Naive B cell (primary cell): ENCODE results near the gene TBC1D22A. TPM values are rescaled to one million over a fixed set of nuclear protein-coding genes. Genes with fewer than 3 reads are reported as not detected.

Experiments
- ATAC-seq, 2 donors: fragments of 150-1000 bp; cut with Tn5 transposase; 2 replicates each; pipeline ENCODE4 v1.10.0; 2021; ENCODE audit warnings: low read depth in 2 of 2, mild to moderate bottlenecking in 2 of 2, moderate library complexity in 2 of 2
- DNase-seq: peaks from one replicate; pipeline ENCODE4 v3.0.0; 2022
- H3K27ac Mint-ChIP-seq, 6 donors: one replicate each; pipeline ENCODE4 v1.8.0; 2020 to 2022; ENCODE audit warnings: mild to moderate bottlenecking in 6 of 6, mixed read lengths in 6 of 6, moderate library complexity in 5 of 6, inconsistent platforms in 2 of 6
- H3K27me3 Mint-ChIP-seq, 3 donors: one replicate each; pipeline ENCODE4 v1.8.0; 2021 to 2022; ENCODE audit warnings: mixed read lengths in 3 of 3, mild to moderate bottlenecking in 1 of 3
- H3K36me3 Mint-ChIP-seq, 2 donors: one replicate each; pipeline ENCODE4 v1.8.0; 2020 to 2022; ENCODE audit warnings: mixed read lengths in 2 of 2, inconsistent platforms in 1 of 2, mild to moderate bottlenecking in 1 of 2
- H3K4me1 Mint-ChIP-seq, 3 donors: one replicate each; pipeline ENCODE4 v1.8.0; 2020 to 2022; ENCODE audit warnings: mixed read lengths in 3 of 3, inconsistent platforms in 1 of 3, mild to moderate bottlenecking in 1 of 3, moderate library complexity in 1 of 3
- H3K4me3 Mint-ChIP-seq, 8 donors: one replicate each; pipeline ENCODE4 v1.8.0; 2020 to 2022; ENCODE audit warnings: mild to moderate bottlenecking in 8 of 8, mixed read lengths in 8 of 8, moderate library complexity in 8 of 8, inconsistent platforms in 2 of 8
- H3K9me3 Mint-ChIP-seq, 7 donors: one replicate each; pipeline ENCODE4 v1.8.0; 2020 to 2022; ENCODE audit warnings: mixed read lengths in 7 of 7, mild to moderate bottlenecking in 5 of 7, inconsistent platforms in 2 of 7, moderate library complexity in 1 of 7
- polyA plus RNA-seq, 6 donors: library from polyadenylated mRNA; unstranded; fragments of 300-500 nt; fragmentation: Illumina TruSeq; gene quantifications; one replicate each; pipeline ENCODE4 v1.2.3, GENCODE V29; 2021; ENCODE audit warnings: low read depth in 6 of 6

TBC1D22A gene
- polyA plus RNA-seq, 6 donors from 2014 or later = 47.2 to 74.5 (median 62.6) TPM

GRCh38 chr22:47006433-47006832 lies 244.0 kb downstream of the TBC1D22A start:
- H3K27me3 Mint-ChIP-seq = no peaks in the 10 kb centered on the region
- H3K36me3 Mint-ChIP-seq = no peaks in the 10 kb centered on the region
- H3K9me3 Mint-ChIP-seq = no peaks in the 10 kb centered on the region
- H3K4me3 Mint-ChIP-seq = no peak overlapping the region
- DNase-seq (no peak), ATAC-seq (no peak)
- H3K4me1 Mint-ChIP-seq = peaks cover 0 to 10% (median 4%) of the 10 kb centered on the region in 3 donors
- peak overlapping the region in 1 of 6 donors; percentile 21 for H3K27ac Mint-ChIP-seq

- Mint-ChIP-seq H3K27ac (no peak overlapping the region), H3K9me3 (no peaks in the 10 kb centered on the region), H3K4me3 (no peak overlapping the region), H3K4me1 (peaks cover 0 to 11% (median 4%) of the 10 kb centered on the region in 3 donors), H3K36me3 (no peaks in the 10 kb centered on the region), H3K27me3 (no peaks in the 10 kb centered on the region)
- no peak for ATAC-seq
- DNase-seq = no peak
These were observed 244.4 kb downstream of the TBC1D22A start for GRCh38 chr22:47006869-47007268.

GRCh38 chr22:47007496-47007895 lies 245.0 kb downstream of the TBC1D22A start:
- no peaks in the 10 kb centered on the region for H3K27me3 Mint-ChIP-seq
- DNase-seq = no peak
- H3K4me1 Mint-ChIP-seq = peaks cover 6 to 11% (median 7%) of the 10 kb centered on the region in 3 donors
- no peaks in the 10 kb centered on the region for H3K9me3 Mint-ChIP-seq
- no peak for ATAC-seq
- no peaks in the 10 kb centered on the region for H3K36me3 Mint-ChIP-seq
- H3K27ac Mint-ChIP-seq = peak overlapping the region in 1 of 6 donors; percentile 9
- H3K4me3 Mint-ChIP-seq = no peak overlapping the region

GRCh38 chr22:47008208-47008885 lies 245.9 kb downstream of the TBC1D22A start:
- Mint-ChIP-seq H3K4me1 (peaks cover 8 to 17% (median 11%) of the 10 kb centered on the region in 3 donors), H3K9me3 (no peaks in the 10 kb centered on the region), H3K36me3 (no peaks in the 10 kb centered on the region), H3K27me3 (no peaks in the 10 kb centered on the region), H3K4me3 (no peak overlapping the region), H3K27ac (peak overlapping the region in 1 of 6 donors; percentile 3)
- ATAC-seq (no peak), DNase-seq (no peak)

GRCh38 chr22:47009304-47010101 lies 247.1 kb downstream of the TBC1D22A start:
- no peaks in the 10 kb centered on the region for H3K9me3 Mint-ChIP-seq
- DNase-seq (no peak), ATAC-seq (no peak)
- H3K36me3 Mint-ChIP-seq = no peaks in the 10 kb centered on the region
- H3K4me1 Mint-ChIP-seq = peaks cover 15 to 25% (median 17%) of the 10 kb centered on the region in 3 donors
- no peak overlapping the region for H3K4me3 Mint-ChIP-seq
- H3K27ac Mint-ChIP-seq = no peak overlapping the region
- no peaks in the 10 kb centered on the region for H3K27me3 Mint-ChIP-seq

GRCh38 chr22:47010211-47010610 lies 247.8 kb downstream of the TBC1D22A start:
- Mint-ChIP-seq H3K4me1 (peaks cover 16 to 25% (median 17%) of the 10 kb centered on the region in 3 donors), H3K27me3 (no peaks in the 10 kb centered on the region), H3K36me3 (no peaks in the 10 kb centered on the region), H3K9me3 (no peaks in the 10 kb centered on the region), H3K27ac (no peak overlapping the region), H3K4me3 (no peak overlapping the region)
- DNase-seq = no peak
- no peak for ATAC-seq

- ATAC-seq (no peak), DNase-seq (no peak)
- H3K4me1 Mint-ChIP-seq = peaks cover 16 to 29% (median 17%) of the 10 kb centered on the region in 3 donors
- H3K36me3 Mint-ChIP-seq = no peaks in the 10 kb centered on the region
- no peaks in the 10 kb centered on the region for H3K9me3 Mint-ChIP-seq
- no peak overlapping the region for H3K4me3 Mint-ChIP-seq
- peak overlapping the region in 2 of 6 donors; percentile 8 to 80 for H3K27ac Mint-ChIP-seq
- no peaks in the 10 kb centered on the region for H3K27me3 Mint-ChIP-seq
These were observed 248.8 kb downstream of the TBC1D22A start for GRCh38 chr22:47011131-47011858.

- H3K36me3 Mint-ChIP-seq = peaks cover under 1 to 2% of the 10 kb centered on the region in 2 donors
- peaks cover 16 to 31% (median 17%) of the 10 kb centered on the region in 3 donors for H3K4me1 Mint-ChIP-seq
- H3K9me3 Mint-ChIP-seq = no peaks in the 10 kb centered on the region
- H3K27ac Mint-ChIP-seq = peak overlapping the region in 1 of 6 donors; percentile 20
- no peaks in the 10 kb centered on the region for H3K27me3 Mint-ChIP-seq
- ATAC-seq = no peak
- no peak overlapping the region for H3K4me3 Mint-ChIP-seq
- DNase-seq = no peak
These were observed 249.4 kb downstream of the TBC1D22A start for GRCh38 chr22:47011859-47012258.

GRCh38 chr22:47012589-47013370 lies 250.3 kb downstream of the TBC1D22A start:
- Mint-ChIP-seq H3K36me3 (peaks cover 5 to 8% of the 10 kb centered on the region in 2 donors), H3K4me3 (no peak overlapping the region), H3K9me3 (no peaks in the 10 kb centered on the region), H3K4me1 (peaks cover 20 to 37% (median 22%) of the 10 kb centered on the region in 3 donors), H3K27me3 (no peaks in the 10 kb centered on the region), H3K27ac (peak overlapping the region in 3 of 6 donors; percentile 33 to 80 (median 79))
- ATAC-seq = no peak
- no peak for DNase-seq

- H3K4me1 Mint-ChIP-seq = peaks cover 27 to 40% (median 30%) of the 10 kb centered on the region in 3 donors
- peak overlapping the region in 1 of 8 donors; percentile 38 for H3K4me3 Mint-ChIP-seq
- DNase-seq = no peak
- H3K36me3 Mint-ChIP-seq = peaks cover 11 to 18% of the 10 kb centered on the region in 2 donors
- peaks cover 0 to under 1% (median 0%) of the 10 kb centered on the region in 7 donors for H3K9me3 Mint-ChIP-seq
- peak overlapping the region in 2 of 6 donors; percentile 59 to 74 for H3K27ac Mint-ChIP-seq
- no peaks in the 10 kb centered on the region for H3K27me3 Mint-ChIP-seq
- ATAC-seq = no peak
These were observed 251.6 kb downstream of the TBC1D22A start for GRCh38 chr22:47013861-47014635.

GRCh38 chr22:47014636-47015345 lies 252.3 kb downstream of the TBC1D22A start:
- Mint-ChIP-seq H3K27me3 (no peaks in the 10 kb centered on the region), H3K27ac (peak overlapping the region in 1 of 6 donors; percentile 54), H3K9me3 (peaks cover 0 to 6% (median 2%) of the 10 kb centered on the region in 7 donors), H3K4me1 (peaks cover 30 to 44% (median 34%) of the 10 kb centered on the region in 3 donors), H3K36me3 (peaks cover 11 to 25% of the 10 kb centered on the region in 2 donors), H3K4me3 (no peak overlapping the region)
- no peak for DNase-seq
- no peak for ATAC-seq
